ENCODE results near the gene MAP10.

Gene MAP10

GRCh38 chr1:232795497-232796053, 9.6 kb upstream of the MAP10 start:
- in situ Hi-C loops (cut with MboI; ENCODE audit: low sequenced_read_pairs) = no loop called here

- in situ Hi-C loops (cut with MboI; ENCODE audit: low sequenced_read_pairs) = no loop called here
Observed at GRCh38 chr1:232797856-232798510, 7.2 kb upstream of the MAP10 start.

DNA sequence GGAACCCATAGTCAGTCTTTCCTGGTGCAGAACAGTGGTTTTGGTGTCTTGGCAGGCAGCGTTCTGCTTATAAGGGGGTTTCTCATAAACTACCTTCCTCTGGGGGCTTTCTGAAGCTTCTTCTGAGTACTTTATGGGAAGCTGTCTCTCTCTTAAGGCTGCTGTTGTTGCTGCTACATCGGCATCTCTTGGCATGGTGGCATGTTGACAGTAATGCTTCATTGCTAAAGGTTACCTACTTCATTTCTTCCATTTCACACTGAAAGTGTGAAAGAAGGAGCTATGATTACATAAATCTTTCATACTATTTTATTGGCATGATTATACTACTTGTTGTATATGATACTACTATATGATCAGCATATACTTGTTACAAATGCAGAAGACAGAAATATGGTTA, 6.3 kb upstream of the MAP10 start:
- in situ Hi-C loops (cut with MboI; ENCODE audit: low sequenced_read_pairs) = no loop called here

DNA sequence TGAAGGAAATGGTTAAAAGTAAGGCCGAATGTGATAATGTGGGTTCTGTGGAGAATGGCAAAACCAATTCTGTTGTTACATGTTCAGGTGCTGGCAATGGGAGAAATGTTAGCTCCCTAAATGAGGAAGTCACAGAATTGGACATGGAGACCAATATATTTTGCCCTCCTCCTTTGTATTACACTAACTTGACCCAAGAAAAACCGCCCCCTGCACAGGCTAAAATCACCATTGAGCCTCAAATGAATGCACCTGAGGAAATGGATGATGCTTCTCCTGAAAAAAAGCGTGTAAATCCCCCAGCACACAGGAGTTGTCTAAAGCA, 932 bp downstream of the MAP10 start:
- in situ Hi-C loops (cut with MboI; ENCODE audit: low sequenced_read_pairs) = no loop called here

DNA sequence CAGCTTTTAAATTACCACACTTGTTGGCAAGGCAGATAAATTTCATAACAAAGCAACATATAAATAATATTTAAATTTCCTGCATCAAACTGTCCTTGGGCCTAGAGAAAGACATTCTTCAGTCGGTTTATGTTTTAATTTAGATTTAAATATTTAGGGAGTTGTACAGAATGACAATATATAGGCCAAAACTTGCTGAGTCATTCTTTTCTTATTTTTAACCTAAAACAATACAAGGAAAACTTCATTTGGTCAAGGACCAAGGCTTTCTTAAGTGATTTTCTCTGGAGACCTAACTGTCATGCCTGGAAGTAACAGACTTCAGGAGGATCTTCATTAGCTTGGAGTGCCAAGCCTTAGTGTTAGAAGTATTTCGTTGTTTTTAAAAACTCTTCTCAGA, 5.6 kb downstream of the MAP10 start:
- in situ Hi-C loops (cut with MboI; ENCODE audit: low sequenced_read_pairs) = no loop called here

GRCh38 chr1:232812560-232812959, 7.3 kb downstream of the MAP10 start:
- in situ Hi-C loops (cut with MboI; ENCODE audit: low sequenced_read_pairs) = no loop called here

DNA sequence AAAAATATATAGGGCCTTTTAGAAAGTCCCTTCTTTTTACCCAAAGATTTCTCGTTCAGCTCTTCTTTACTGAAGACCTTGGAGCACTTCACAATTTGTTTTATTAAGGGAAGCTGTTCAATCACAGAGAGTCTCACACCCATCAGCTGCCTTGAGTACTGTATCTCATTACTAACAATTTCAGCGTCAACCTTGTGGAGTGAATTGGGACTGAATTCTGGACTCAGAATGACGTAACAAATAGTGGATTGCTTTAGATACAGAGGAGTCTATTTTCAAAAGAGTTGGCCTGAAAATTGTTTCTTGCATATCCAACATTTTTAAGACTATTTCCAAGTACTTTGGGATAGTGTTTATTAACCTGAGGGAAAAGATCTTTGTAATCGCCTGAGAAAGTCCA, 7.9 kb downstream of the MAP10 start:
- in situ Hi-C loops (cut with MboI; ENCODE audit: low sequenced_read_pairs) = no loop called here

- in situ Hi-C loops (cut with MboI; ENCODE audit: low sequenced_read_pairs) = no loop called here
Observed at GRCh38 chr1:232813760-232814159, 8.5 kb downstream of the MAP10 start.

DNA sequence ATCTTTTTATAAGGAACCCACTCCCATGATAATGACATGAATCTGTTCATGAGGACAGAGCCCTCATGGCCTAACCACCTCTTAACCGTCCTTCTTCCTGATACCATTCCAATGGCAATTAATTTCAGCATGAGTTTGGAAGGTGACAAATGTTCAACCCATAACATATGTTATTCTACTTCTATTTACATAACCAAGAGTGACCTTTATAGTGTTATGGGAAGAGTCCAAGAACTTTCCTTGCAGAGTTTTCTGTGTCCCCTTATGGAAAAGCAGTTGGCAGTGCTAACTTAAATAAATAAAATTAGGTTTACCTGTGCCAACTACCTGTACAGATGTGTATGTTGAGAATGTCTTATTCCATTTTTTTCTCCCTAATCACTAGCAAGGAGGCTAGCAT, 11.1 kb downstream of the MAP10 start:
- in situ Hi-C loops (cut with MboI; ENCODE audit: low sequenced_read_pairs) = no loop called here

DNA sequence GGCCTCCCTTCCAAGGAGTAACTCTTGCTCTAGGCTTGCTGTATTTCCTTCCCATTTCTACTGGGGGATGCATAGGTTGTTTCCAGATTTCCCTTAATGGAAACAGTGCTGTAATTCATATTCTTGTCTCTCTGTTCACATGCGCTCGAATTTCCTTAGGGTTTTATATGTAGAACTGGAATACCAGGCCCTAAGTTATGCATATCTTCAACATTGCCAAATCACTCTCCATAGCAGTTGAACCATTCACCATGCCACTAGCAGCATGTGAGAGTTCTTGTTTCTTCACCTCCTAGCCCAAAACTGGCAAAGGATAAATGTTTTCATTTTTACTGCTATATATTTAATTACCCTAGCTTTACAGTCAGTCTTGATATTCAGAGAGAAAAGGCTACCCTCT, 12.8 kb downstream of the MAP10 start:
- in situ Hi-C loops (cut with MboI; ENCODE audit: low sequenced_read_pairs) = no loop called here

- in situ Hi-C loops (cut with MboI; ENCODE audit: low sequenced_read_pairs) = no loop called here
Observed at GRCh38 chr1:232820431-232820830, 15.2 kb downstream of the MAP10 start.

DNA sequence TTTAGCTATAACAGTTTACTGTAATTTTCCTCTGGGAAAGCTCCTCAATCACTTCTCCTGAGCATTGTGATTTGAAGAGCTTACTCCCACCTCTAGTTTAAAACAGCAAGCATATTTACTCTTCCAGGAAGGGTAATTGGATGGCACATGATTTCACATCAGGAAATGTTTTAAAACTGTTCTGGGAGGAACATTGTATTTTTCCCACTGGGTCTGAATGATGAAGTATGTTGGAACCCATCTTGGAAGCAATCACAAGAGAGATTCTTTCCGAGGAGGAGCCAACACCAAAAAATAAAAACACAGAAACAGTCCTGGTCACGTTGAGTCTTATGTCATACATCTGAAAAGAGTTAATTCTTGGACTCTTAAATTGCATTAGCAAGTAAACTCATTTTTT, 17.3 kb downstream of the MAP10 start:
- in situ Hi-C loops (cut with MboI; ENCODE audit: low sequenced_read_pairs) = no loop called here

GRCh38 chr1:232826318-232826717, 21.1 kb downstream of the MAP10 start:
- in situ Hi-C loops (cut with MboI; ENCODE audit: low sequenced_read_pairs) = no loop called here

- in situ Hi-C loops (cut with MboI; ENCODE audit: low sequenced_read_pairs) = no loop called here
Observed at GRCh38 chr1:232830661-232831060, 25.4 kb downstream of the MAP10 start.

DNA sequence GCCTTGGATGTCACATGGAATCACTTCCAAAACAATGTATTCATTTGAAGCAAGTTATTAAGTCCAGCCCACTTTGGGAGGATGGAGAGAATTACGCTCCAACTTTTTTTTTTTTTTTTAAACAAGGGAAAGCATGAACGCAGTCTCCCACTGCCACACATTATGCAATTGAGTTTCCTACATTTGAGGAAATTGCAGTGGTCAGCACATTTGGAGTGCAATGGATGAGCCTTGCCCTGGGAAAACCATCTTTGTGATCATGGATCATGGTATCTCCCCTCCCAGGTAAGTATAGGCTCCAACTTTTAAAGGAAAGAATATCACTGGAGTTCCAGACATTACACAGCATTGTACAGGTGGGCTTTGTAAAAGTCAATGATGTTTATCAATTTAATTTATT, 26.7 kb downstream of the MAP10 start:
- in situ Hi-C loops (cut with MboI; ENCODE audit: low sequenced_read_pairs) = no loop called here

- in situ Hi-C loops (cut with MboI; ENCODE audit: low sequenced_read_pairs) = no loop called here
Observed at GRCh38 chr1:232834066-232834465, 28.9 kb downstream of the MAP10 start.

GRCh38 chr1:232835166-232835565, 29.9 kb downstream of the MAP10 start:
- in situ Hi-C loops (cut with MboI; ENCODE audit: low sequenced_read_pairs) = no loop called here

DNA sequence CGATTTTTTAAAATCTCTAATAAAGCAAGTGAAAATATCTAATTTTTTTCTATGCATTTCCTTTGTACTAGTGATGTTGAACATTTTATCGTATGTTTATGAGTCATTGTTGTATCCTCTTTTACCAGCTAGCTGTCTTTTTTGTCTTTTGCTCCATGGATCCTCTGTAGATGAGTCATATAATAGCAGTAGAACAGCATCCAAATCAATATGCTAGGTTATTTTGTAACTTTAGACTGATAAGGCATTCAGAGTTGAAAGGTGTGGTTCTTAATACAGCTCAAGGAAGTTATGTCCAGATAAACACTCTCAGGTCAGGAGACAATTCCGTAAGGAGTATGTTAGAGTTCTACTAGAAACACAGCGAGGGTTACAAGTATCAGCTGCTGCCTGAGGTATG, 31.9 kb downstream of the MAP10 start:
- in situ Hi-C loops (cut with MboI; ENCODE audit: low sequenced_read_pairs) = no loop called here

- in situ Hi-C loops (cut with MboI; ENCODE audit: low sequenced_read_pairs) = no loop called here
Observed at GRCh38 chr1:232841823-232842565, 36.8 kb downstream of the MAP10 start.

DNA sequence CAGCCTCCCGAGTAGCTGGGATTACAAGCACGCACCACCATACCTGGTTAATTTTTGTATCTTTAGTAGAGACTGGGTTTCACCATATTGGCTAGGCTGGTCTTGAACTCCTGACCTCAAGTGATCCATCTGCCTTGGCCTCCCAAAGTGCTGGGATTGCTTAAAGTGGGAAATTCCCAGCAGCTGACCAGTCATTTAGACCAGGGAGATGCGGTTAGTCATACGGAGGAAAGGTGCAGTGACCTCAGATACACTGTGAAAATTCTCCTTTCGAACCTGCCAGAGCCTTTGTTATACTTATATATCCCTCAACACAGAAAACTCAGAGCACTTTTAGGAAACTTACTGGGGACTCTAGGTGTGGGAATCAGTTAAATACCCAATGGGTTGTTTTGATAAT, 39.6 kb downstream of the MAP10 start:
- in situ Hi-C loops (cut with MboI; ENCODE audit: low sequenced_read_pairs) = no loop called here

DNA sequence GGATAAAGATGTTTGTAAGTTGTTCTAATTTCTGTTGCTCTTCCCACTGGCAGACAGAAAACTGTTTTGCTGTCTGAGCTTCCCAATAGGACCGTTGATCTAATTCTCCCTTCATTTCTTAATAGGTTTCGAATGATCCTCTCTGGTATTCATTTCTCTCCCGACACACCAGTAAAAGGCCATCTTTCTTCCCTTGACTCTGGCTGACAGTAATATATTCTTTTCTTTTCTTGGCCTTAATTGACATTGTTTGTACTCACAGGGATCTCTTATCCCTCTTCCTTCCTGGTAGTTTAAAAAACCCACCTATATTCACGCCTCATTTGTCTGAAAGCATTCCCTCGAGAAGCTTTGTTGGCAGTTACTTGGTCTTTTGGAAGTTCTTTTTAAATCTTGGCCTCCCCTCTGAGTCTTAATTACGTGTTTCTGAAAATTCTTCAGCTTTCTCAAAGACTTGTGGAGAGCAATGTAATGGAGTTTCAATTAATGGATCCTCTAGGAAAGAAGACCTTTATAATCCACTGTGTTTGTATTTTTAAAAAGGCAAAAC, 40.3 kb downstream of the MAP10 start:
- in situ Hi-C loops (cut with MboI; ENCODE audit: low sequenced_read_pairs) = no loop called here

DNA sequence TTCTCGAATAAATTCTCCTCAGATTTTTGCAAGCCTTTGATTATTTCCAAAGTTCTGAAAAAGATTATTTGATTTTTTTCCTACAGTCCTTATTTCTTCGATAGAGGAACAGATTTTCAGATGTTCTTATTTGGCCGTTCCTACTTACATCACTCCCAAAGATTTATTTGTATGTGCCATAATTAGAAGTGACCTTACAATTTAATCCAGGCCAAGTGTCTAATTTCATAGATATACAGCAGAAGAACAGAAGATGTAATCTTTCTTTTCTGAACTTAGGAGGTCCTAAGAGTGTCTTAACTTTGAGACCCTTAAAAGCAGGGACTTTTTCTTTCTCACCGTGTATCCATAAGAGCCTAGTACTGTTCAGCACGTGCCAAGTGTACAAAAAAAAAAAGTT, 46.3 kb downstream of the MAP10 start:
- in situ Hi-C loops (cut with MboI; ENCODE audit: low sequenced_read_pairs) = no loop called here

All from HL-60/S4 treated with retinoic acid at 250 ng/mL for 4 days and 3 days (cell line).